NCI-H1694 treated with DMSO at 0.1 percent for 48 hours (cell line): ENCODE data around the gene IGSF3.

Experiments used
- DNase-seq: peaks from one replicate; lab custom pipeline; 2025; lab: John Stamatoyannopoulos, UW

The IGSF3 gene

DNA sequence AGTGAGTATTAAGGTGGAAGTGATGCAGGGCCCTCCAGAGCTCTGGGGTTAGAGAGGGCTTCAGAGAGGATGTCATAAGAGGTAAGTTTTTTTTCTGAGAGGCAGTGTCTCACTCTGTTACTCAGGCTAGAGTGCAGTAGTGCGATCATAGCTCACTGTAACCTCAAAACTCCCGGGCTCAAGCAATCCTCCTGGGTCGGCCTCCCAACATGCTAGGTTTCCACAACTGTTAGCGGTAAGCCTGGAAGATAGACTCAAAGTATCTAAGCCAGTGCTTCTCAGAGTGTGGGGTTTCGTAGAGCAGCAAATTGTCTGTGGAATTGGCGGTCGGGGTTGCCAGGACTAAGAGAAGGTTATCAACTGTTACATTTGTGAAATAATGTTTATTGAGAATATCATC, 18.6 kb upstream of the IGSF3 start:
- no peak for DNase-seq

DNA sequence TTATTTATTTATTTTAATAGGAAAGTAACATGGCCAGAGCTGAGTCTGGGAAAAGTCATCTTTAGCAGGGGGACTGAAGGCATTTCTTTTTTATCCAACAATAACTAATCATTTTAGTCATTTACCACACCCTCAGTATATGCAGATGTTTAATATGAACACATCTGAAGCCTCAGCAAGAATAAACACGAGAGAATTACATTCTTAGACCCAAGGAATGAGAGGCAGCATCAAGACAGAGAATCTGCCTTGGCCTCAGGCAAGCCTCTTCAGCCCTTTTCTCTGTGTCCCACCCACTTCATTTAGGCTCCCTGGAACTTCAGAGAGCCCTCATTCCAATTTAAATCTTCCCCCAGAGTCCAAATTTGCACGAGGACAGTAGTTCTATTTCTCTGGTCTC, 17.0 kb upstream of the IGSF3 start:
- DNase-seq: no peak

DNA sequence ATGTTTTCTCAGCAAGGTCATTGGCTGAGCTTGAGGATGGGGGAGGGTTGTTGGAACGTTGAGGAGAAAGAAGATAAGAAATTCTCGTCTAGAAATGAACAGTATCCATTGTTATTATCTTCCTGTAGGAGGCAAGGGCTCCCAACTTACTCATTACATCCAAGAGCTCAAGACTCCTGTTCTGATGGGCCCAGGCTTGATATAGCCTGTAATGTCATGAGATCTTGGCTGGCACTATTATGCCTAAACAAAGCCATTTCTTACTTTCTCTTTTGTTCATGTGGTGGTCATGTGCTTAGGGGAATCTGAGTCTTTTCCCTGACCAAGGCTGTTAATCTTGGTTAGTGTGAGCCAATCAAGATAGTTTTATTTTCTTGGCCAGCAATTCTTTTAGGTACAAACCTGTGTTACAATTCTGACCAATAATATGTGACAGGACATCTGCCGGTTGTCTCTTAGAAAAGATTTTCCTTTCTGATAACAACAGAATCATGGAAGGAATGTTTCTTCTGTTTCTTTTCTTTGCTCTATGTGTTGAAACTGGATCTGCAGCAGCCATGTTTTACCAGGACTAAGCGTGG, 15.2 kb upstream of the IGSF3 start:
- DNase-seq: no peak

DNA sequence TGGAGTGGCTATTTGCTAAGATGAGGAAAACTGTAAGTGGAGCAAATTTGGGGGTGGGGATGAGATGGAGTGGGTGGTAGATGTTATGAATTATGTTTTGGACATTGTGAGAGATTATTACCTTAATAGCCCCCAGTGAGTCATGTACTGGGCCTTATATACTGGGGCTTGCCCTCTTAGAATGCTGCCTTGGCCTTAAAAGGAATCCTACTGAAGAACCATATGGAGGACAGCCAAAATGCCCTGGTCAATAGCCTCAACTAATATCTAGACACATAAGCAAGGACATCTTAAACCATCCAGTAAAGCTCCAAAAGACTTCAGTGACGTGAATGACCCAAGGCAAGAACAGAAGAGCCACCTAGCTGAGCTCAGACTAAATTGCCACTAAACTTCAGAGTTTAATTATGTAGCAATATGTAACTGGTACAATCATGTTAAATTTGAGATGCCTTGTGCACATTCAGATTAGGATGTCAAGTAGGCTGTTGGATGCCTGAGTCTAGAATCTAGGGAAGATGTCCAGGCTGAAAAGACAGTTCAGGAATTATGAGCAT, 13.9 kb upstream of the IGSF3 start:
- no peak for DNase-seq

DNA sequence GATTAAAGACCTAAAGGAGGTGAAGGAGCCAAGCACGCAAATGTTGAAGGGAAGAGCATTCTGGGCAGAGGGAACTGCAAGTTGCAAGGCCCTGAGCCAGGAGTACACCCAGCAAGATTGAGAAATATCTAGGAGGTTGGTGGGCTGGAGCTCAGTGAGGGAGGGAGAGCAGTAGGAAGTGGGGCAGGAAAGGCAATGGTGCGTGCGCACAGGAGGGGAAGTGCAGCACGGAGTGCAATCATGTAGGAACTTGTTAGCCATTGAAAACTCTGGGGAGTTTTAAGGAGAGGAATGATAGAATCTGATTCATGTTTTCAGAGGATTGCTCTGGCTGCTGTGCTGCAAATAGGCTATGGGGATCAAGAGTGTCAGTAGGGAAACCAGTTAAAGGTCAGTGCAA, 13.2 kb upstream of the IGSF3 start:
- DNase-seq: no peak

DNA sequence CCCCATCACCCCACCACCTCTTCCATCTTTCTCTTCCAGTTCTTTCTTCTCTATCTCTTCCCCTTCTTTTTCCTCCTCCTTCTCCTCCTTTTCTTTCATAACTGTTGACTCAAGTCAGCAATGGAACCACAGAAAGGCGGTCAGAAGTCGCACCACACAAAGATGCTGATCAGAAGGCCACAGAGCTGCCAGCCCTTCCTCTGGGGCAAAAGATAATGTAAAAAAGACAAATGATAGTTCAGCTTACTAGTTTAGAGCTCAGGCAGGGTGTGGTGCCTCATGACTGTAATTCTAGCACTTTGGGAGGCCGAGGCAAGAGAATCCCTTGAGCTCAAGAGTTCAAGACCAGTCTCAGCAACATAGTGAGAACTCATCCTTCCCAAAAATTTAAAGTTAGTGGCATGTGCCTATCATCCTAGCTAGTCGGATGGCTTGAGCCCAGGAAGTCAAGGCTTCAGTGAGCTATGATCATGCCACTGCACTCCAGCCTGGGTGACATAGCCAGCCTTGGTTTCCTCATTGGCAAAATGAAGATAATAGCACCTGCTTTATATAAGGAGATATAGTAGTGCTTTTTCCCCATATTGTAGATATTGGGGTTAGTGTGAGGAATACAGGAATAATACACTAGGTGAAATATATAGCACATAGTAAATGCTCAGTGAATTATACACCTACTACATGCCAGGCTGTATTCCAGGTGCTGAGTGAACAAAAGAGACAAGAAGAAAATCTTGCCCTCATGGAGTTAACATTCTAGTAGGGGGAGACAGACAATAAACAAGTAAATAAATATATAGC, 12.5 kb upstream of the IGSF3 start:
- DNase-seq: no peak

DNA sequence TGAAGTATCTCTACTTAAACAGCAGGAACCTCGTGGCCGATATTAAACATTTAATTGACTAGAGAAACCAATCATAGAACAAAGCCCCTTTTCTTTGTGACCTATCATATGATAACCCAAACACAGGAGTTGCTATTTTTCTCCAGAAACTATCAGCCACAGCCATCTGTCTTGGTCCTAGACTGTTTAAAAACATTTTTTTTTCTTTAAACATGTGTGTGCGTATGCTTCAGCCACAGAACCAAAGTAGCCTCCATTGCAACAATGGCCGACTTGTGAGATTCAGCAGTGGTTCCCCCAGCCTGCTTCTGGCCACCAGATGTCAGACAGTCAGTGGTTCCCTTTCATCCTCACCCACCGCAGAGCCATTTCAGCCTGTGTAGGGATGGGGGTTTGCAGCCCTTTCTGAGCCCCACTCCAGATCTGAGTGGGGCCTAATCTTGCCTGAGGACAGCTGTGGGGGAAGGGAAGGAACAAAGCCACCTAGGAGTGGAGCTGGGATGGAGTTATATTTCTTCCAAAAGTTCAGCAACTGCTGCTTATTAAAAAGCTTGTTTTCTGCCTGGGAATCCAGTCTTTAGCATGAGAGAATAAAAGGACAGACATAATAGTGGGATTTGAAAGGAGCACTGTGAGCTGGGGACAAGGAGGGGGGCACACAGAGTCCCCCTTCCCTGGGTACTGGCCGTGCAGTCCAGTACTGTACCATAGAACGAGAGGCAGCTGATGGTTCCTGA, 11.7 kb upstream of the IGSF3 start:
- DNase-seq: no peak

DNA sequence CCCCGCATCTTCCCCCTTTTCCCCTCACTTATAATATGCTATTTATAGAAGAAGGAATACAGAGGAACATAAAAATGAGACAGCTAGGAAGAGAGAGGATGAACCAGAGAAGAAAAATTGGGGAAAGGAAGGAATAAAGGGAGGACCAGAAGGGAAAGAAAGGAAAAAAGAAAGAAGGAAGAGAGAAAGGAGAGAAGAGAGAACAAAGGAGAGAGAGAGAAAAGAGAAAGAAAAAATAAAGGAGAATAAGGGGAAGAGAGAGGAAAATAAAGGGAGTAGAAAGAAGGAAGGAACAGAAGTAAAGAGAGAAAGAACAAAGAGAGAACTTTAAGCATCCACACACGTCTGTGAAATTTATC, 11.2 kb upstream of the IGSF3 start:
- DNase-seq: no peak

DNA sequence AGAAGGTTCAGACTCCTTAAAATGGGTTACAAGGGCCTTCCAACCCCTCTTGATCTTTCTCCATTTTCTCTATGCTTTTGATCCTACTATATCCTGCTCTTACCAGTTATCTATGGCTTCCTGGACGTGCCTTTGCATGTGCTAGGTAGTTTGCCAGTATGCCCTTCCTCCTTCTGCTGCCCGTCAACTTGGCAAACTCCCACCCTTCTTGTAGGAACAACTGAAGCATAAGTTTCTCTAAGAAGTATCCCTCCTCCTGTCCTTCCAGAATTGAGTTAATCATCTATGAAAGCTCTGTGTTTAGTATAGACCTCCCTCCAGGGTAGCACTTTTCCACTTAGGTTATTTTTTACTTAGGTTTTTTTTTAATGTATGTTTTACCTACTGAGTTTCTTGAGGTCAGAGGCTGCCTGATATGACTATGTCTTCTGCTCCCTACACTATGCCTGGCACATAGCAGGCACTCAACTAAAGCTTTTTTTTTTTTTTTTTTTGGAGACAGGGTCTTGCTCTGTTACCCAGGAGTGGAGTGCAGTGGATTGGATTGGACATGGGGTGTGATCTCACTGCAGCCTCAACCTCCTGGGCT, 10.0 kb upstream of the IGSF3 start:
- no peak for DNase-seq

DNA sequence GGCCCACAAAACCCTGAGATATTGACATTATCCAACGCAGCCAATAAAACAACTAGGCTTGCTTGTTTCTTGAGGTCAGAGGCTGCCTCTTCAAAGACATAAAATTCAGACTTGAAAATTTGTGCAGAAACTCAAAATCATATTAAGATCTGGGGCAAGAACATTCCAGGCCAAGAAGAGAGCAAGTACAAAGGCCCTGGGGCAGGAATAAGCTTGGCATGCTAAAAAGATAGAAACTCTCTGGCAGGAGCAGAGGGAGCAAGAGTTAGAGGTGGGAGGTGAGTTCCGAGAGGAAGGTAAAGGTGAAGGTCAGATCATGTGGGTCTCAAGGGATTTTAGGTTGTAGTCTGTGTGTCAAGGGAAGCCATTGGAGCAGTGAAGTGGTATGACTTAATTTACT, 8.8 kb upstream of the IGSF3 start:
- DNase-seq: no peak

DNA sequence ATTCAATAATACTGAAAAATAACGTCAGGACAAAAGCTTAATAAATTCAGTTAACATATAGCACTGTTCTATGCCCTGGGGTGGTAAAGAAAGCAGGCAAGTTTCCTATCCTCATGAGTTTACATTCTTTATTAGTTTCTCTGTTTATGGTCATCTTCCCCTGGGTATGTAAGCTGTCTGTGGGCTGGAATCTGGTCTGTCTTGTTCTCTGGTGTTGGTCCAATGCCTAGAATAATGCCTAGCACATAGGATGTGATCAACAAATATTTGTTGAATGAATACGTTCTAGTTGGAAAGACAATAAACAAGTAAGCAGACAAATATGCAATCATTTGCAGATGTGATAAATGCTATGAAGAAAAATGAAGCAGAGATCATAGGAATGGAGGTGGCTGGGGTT, 7.2 kb upstream of the IGSF3 start:
- no peak for DNase-seq

DNA sequence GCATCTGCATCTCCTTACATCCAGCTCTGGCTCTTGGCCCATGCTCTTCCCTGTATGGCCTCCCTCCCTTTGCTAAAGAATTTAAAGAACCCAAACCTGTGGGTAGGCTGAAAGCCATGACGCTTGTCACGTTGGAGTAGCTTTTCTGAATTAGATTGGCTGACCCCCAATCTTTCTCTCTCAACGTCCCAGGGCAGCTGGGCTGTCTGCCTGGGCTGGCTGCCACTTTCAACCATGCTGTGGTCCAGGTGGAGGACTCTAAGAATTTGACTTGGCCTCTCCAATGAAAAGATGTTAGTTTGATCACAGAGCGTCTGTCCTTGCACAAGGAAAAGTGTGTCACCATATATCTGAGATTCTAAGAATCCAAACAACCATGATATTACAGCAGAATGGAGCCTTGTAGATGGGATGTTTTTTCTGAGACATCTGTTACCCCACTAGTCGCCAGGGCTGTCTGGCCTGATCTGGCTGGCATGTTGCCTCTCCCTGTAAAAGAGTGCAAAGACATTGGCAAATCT, 6.5 kb upstream of the IGSF3 start:
- peak; percentile 67 for DNase-seq

DNA sequence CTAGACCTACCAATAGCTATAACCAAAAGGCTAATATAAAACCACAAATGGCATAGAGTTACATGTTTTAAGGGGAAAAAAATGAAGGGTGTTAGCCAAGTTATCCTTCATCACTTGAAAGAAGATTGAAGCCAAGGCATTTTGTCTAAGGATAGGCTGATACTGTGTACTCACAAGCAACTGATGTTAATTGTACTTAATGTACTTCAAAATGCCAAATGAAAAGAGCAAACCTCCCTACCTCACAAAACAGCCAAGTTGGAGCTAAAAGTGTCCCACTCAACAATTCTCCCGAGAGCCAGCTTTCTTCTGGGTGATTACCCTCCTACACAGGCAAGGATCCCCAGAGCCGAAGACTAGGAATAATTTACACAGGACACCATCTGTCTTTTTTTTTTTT, 4.4 kb upstream of the IGSF3 start:
- no peak for DNase-seq

DNA sequence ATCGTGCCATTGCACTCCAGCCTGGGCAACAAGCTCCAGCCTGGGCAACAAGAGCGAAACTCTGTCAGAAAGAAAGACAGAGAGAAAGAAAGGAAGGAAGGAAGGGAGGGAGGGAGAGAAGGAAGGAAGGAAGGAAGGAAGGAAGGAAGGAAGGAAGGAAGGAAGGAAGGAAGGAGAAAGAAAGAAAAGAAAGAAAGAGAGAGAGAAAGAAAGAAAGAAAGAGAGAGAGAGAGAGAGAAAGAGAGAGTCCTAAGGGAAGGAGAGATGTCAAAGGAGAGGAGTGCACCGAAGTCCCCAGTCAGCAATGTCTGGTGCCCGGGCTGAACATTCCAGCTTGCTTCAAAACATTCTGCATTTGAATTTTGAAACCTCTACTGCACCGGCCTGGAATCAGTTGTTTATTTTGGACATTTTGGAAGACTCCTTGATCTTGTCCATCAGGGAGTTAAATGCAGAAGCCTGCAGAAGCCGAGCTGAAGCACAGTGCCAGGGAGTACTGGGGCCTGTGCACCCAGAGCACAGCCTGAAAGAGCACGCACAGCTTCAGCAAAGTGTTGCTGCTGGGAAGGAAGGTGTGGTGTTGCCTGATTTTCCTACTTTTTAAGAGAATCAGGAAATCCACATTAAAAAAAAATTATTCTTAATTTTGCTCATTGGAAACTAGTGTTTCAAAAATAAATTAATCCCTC, 3.7 kb upstream of the IGSF3 start:
- no peak for DNase-seq

DNA sequence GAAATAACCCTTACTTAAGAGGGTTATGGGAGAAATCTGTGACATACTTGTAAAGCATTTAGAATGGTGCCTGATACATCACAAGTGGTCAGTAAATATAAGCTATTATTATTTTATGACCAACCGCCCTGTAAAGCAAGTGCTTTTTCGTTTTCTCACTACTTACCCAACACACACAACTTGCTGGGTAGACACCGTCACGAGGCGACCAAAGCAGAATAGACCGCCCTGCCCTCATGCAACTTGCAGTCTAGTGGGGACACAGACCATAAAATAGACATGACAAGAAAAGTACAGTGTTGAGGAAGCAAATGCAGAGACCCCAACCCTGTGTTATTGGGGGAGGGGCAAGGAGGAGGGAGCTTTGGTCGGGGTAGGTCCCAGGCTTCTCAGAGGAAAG, 744 bp upstream of the IGSF3 start:
- no peak for DNase-seq

DNA sequence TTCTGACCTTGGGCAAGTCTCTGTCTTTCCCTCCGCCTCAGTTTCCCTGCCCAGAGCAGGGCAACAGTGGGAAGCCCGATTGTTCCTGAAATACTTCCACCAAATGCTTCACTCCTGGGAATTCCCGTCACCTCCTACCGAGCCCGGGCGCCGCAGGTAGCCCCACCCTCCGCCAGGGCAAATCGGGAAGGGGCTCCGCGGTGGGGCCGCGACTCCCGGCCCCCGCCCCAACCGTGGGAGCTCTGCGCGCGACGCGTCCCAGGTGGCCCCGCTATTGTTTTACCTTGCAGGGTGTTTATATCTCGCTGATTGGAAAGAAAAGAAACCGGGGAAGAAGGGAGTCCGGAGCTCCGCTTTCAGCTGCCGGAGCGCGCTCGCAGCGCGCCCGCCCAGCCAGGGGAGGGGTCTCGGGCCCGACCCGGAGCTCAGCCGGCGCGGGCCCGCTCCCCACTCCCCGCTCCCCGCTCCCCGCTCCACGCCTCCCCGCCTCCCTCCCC, 407 bp downstream of the IGSF3 start:
- no peak for DNase-seq

DNA sequence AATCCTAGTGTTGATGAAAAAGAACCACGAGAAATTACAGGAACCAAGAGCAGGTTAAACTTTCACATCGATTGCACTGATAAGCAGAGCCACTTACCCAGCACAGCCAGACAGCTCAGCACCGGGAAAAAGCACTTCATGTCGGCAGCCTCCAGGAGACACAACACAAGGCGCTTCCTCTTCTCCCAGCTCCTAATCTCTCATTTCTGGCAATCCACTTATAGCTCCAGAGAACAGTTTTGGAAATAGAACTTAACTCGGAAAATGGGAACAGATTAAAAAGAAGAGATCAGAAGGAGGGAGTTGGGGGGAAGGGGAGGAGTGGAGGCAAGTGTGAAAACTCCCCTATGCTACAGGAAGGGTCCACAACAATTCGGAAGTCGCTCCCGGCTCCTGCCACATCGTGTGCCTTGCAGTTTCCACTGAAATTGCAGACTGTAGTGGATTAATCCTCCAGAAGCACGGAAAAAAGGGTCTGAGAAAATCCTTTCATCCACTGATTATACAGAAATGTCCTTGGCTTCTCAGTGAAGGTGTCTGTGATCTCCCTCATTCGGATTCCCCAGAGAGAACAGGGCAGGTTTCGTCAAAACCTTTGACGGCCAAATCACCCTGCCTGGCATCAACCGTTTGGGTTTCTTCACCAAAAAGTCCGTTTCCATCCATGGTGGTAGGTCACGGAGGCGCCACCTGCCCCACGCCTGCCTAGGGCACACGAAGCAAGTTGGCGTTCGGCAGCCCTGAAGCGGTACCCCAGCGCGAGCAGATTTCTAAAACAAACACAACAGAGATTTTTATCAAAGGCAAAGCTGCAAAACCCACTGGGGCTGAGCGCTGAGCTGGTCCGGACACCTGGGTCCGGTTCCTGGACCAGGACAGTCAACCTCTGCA, 1.1 kb downstream of the IGSF3 start:
- no peak for DNase-seq

DNA sequence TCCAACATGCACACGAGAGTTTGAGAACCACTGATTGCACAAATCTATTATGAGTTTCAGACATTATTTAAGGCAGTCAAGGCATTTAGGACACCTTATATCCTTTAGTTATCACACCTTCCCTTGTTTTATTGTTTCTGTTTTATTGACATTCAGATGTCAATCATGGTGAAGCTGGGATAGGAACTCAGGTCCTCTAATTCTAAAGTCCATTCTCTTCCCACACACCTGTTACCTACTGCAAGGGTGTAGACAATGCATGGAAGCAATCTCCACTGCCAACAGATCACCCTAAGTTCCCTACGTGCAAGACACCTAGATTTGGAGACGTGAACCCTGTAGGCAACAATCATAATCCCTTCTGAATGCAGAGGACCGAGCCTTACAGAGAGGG, 2.6 kb downstream of the IGSF3 start:
- DNase-seq: no peak

DNA sequence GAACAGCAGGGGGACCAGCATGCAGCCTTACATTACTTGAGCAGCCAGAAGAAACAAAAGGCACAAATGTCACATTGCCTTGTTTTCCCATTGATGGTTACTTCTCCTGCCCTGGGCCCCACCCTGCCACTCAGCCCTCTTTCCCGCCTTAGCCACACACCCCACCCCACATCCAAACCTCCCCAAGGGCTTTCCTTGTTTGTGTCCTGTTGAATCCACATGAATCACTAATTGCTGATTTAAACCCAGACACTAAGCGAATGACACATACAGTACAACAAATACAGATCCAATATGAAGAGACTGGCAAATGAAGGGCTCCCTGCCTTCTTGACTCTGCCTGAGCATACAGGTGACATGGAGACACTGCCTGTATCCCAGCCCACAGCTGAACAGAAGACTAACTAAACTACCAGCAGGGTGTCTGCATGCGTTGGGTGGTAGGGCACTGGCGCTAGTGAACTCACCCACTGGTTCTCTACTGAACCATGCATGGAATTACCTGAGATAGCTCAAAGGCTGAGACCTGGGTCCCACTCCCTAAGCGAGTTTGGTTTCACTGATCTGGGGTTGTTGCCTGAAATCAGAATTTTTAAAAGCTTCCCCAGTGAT, 3.1 kb downstream of the IGSF3 start:
- DNase-seq: no peak

DNA sequence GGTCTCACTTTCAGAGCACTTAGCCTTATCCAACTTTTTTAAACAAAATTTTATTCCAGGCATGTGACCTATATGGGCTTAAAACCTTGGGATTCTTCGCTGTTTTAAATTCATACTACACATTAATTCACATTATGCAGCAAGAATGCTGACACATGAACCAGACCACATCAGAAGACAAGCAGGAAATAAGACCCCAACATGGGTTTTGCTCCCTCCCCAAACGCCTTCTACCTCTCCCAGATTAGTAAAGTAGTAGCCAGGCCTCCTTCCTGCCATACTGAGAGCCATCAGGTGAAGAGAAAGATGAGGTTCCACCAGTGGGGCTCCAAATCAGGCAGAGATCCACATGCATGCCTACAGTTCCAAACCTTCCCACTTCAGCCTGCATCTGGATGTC, 3.7 kb downstream of the IGSF3 start:
- DNase-seq: no peak
